Measurements from ENCODE around the gene MON1A. TPM values are rescaled to one million over a fixed set of nuclear protein-coding genes. Genes with fewer than 3 reads are reported as not detected.

Gene MON1A
- total RNA-seq, 1 donor from 2014 or later = 5.7 TPM

GRCh38 chr3:49880581-49881315 lies 48.9 kb downstream of the MON1A start:
- H3K27me3 Mint-ChIP-seq (ENCODE audit: low read depth) = peaks cover 17% of the 10 kb centered on the region
- H3K4me3 Mint-ChIP-seq = no peak overlapping the region
- no peaks in the 10 kb centered on the region for H3K36me3 Mint-ChIP-seq
- no peaks in the 10 kb centered on the region for H3K4me1 Mint-ChIP-seq
- H3K27ac Mint-ChIP-seq = no peak overlapping the region
- no peaks in the 10 kb centered on the region for H3K9me3 Mint-ChIP-seq
- TF ChIP-seq, protein P1, sequence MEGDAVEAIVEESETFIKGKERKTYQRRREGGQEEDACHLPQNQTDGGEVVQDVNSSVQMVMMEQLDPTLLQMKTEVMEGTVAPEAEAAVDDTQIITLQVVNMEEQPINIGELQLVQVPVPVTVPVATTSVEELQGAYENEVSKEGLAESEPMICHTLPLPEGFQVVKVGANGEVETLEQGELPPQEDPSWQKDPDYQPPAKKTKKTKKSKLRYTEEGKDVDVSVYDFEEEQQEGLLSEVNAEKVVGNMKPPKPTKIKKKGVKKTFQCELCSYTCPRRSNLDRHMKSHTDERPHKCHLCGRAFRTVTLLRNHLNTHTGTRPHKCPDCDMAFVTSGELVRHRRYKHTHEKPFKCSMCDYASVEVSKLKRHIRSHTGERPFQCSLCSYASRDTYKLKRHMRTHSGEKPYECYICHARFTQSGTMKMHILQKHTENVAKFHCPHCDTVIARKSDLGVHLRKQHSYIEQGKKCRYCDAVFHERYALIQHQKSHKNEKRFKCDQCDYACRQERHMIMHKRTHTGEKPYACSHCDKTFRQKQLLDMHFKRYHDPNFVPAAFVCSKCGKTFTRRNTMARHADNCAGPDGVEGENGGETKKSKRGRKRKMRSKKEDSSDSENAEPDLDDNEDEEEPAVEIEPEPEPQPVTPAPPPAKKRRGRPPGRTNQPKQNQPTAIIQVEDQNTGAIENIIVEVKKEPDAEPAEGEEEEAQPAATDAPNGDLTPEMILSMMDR (IDR thresholded peaks at IDR 0.05; ENCODE audit: unreplicated experiment) = no peak
- DNase-seq (ENCODE audit: low spot score in 2 of 2, unreplicated experiment in 2 of 2) = no peak

GRCh38 chr3:49879721-49880120 lies 49.9 kb downstream of the MON1A start:
- Mint-ChIP-seq H3K4me3 (no peak overlapping the region), H3K27me3 (ENCODE audit: low read depth) (peaks cover 28% of the 10 kb centered on the region), H3K9me3 (no peaks in the 10 kb centered on the region), H3K27ac (no peak overlapping the region), H3K36me3 (no peaks in the 10 kb centered on the region), H3K4me1 (no peaks in the 10 kb centered on the region)
- no peak for DNase-seq (ENCODE audit: low spot score in 2 of 2, unreplicated experiment in 2 of 2)
- TF ChIP-seq, protein P1 (IDR thresholded peaks at IDR 0.05; ENCODE audit: unreplicated experiment) = no peak

- TF ChIP-seq, protein P1 (IDR thresholded peaks at IDR 0.05; ENCODE audit: unreplicated experiment) = no peak
- H3K27ac Mint-ChIP-seq = no peak overlapping the region
- no peaks in the 10 kb centered on the region for H3K9me3 Mint-ChIP-seq
- no peak for DNase-seq (ENCODE audit: low spot score in 2 of 2, unreplicated experiment in 2 of 2)
- no peak overlapping the region for H3K4me3 Mint-ChIP-seq
- no peaks in the 10 kb centered on the region for H3K4me1 Mint-ChIP-seq
- H3K36me3 Mint-ChIP-seq = no peaks in the 10 kb centered on the region
- H3K27me3 Mint-ChIP-seq (ENCODE audit: low read depth) = peaks cover 31% of the 10 kb centered on the region
Measured at GRCh38 chr3:49878686-49879085, 50.9 kb downstream of the MON1A start.

GRCh38 chr3:49877716-49878115 lies 51.9 kb downstream of the MON1A start:
- TF ChIP-seq, protein P1 (IDR thresholded peaks at IDR 0.05; ENCODE audit: unreplicated experiment) = no peak
- Mint-ChIP-seq H3K4me1 (no peaks in the 10 kb centered on the region), H3K36me3 (no peaks in the 10 kb centered on the region), H3K27ac (no peak overlapping the region), H3K27me3 (ENCODE audit: low read depth) (peaks cover 29% of the 10 kb centered on the region), H3K9me3 (no peaks in the 10 kb centered on the region), H3K4me3 (no peak overlapping the region)
- DNase-seq (ENCODE audit: low spot score in 2 of 2, unreplicated experiment in 2 of 2) = no peak

DNA sequence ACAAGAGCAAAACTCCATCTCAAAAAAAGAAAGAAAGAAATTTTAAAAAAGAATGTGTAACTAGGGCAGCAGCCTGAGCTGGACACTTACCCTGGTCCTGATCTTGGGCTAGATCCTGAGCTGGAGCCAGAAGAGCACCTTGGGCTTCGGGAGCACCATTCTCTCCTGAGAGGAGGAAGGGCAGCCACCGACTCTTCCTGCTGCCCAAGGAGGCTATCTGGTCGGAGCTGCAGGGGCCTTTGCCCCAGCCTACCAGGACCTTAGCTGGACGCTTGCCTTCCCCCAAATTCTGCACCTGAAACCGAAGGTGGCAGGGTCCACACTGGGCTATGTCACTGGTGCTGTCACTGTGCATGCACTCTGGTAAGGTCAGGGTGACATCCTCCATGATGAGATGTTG lies 53.0 kb downstream of the MON1A start:
- Mint-ChIP-seq H3K4me1 (no peaks in the 10 kb centered on the region), H3K4me3 (no peak overlapping the region), H3K27me3 (ENCODE audit: low read depth) (peaks cover 33% of the 10 kb centered on the region), H3K9me3 (no peaks in the 10 kb centered on the region), H3K27ac (no peak overlapping the region), H3K36me3 (no peaks in the 10 kb centered on the region)
- TF ChIP-seq, protein P1 (IDR thresholded peaks at IDR 0.05; ENCODE audit: unreplicated experiment) = no peak
- DNase-seq (ENCODE audit: low spot score in 2 of 2, unreplicated experiment in 2 of 2) = no peak
